Measurements from ENCODE around the gene UBN1.
"Not testable (repeated sequence)": the region's sequence is repeated elsewhere in the genome, so short reads cannot be mapped to it uniquely, and the experiment has no call there.

Gene UBN1

DNA sequence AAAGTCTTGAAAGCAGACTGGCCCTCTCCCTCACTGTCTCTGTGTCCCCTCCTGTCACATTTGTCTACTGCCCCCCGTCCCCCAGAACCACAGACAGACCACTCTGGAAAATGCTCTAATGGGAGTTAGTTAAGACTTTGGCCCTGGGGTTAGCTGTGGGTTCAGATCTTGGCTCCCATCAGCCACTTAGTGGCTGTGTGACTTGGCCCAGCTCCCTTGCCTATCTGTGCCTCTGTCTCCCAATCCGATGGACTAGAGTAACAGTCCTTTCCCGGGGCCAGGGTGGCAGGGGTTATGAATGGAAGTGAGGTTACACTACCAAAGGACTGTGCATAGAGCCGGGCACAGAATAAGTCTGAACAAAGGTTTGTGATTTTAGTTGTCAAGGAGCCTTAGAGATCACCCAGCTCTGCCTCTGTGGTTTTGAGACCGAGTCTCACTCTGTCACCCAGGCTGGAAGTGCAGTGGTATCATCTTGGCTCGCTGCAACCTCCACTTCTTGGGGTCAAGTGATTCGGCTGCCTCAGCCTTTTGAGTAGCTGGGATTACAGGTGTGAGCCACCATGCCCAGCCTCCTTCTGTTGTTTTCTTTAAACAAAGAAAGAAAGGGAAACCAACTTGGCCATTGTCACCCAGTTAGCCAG, 66.0 kb downstream of the UBN1 start:
- no peak for DNase-seq

DNA sequence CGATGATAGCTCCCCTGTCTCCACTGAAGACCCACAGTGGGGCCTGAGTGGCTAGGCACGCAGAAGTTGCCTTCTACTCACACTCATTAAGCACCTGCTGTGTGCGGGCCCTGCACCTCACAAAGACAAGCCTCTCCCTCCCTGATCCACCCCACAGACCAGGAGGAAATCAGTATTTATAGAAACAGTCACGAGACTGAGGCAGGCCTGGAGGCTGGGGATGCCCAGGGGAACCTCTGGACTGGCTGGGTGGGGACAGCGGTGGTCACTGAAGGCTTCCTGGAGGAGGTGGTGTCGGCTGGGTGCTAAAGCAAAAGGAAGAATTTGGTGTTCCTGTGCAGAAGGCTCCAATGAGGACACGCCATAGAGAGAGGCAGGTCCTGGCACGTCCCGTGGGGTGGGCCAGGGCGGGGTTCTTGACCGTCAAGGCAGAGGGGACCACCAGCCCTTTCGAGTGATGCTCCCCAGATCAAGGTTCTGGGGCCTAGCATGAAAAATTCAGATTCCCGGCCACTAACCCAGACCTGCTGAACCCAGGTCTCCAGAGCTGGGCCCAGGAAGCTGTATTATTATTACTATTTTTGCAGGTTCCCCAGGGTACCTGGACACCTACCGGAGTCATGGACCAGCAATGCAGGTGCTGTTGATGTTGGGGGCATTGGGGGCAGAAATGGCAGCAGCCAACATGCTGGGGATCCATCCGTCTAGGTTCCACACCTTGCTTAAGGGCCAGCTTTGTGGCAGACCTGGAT, 66.7 kb downstream of the UBN1 start:
- DNase-seq = no peak

DNA sequence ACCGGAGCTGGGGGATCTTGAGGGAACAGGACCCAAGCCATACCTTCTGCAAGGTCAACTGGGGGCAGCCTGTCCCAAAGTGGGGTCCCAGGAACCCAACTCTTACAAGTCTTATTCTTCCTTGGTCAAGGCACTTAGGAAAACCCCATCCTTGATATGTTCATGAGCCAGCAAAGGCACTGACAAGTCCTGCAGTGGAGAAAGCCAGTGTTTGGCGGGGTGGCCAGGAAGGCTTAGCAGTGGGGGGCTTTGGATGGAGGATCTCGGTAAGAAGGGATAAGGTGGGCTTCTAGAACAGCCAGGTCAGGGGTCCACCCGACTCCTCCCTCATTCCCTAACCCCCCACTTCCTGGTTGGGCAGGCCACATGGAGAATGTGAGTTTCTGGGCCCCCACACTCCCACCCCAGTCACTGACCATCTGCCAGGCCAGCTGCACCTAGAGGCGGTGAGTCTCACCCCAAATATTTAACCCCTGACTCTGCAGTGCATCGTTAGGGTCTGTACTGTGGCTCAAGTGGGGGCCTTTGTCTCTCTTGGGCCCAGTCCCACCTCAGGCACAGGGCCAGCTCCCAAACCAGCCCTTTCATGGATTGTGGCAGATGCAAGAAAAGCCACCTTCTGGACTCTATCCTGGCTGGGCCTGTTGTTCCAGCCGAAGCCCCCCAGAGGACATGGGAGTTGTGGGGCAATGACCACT, 67.4 kb downstream of the UBN1 start:
- no peak for DNase-seq

DNA sequence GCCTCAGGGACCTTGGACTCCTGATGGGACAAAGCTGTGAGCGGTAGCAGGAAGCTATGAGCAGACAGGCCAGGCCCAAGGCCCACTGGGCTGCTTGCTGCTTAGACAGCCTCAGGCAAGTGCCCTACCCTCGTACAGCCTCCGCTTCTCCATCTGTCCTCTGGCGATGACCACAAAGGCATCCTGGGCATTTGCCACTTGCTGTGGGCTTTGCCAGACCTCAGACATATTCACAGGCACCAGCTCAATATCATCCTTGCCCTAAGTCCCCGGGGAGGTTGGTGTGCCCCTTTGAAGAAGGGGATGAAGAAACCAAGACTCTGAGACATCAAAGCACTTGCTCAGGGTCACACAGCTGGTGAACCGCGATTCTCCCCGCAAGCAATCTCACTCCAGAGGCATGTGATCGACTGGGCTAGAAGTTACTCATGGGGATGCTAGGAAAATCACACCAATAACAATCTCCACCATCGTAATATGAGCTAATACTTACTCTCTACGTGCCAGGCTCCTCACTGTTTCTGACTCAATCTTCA, 68.0 kb downstream of the UBN1 start:
- DNase-seq = no peak

DNA sequence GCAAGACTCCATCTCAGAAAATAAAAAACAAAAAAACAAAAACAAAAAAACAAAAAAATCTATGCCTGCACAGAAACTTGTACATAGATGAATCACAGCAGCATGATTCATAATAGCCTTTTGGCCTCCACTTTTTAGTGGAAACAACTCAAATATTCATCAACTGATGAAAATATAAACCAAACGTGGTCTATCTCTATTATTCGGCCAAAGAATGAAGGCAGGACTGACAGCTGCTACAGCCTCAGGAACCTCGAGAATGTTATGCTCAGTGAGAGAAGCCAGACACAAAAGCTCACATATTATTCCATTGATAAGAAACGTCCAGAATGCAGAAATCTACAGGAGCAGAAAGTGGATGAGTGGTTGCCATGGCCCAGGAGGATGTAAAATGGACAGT, 69.8 kb downstream of the UBN1 start:
- no peak for DNase-seq

DNA sequence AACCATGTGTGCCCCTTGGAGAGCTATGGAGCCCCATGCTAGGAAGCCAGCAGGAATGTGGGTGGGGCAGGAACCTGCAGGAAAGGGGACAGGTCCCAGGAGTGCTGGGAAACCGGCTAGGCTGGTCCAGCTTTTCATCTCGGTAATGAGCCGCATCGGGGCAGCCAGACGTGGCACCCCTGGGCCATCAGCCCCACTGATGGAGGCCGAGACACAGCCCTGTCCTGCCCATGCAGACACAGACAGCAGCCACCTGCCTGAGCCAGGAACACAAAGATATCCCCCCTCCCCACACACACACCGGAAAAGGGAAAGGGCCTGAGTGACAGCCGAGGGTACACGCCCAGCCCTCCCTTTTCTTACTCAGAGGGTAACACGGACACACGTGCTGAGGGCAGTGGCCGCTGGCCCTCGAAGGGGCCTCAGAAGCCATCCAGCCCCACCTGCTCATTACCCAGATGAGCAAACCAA, 71.5 kb downstream of the UBN1 start:
- DNase-seq = no peak

DNA sequence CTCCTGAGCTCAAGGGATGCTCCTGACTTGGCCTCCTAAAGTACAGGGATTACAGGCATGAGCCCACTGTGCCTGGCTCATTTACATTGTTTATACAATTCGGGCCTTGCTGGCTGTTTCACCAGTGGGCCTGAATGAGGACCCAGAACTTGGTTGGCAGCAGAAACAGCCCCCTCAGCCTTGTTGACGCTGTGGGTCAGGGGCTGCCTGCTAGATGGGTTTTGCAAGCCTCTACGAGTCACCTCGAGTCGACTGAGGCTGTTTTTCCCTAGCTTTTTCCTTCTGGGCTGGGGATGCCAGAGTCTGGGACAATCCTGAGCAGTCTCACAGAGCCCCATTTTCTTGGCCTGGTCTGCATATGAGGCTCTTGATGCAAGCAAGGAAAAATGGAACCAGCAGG, 73.5 kb downstream of the UBN1 start:
- DNase-seq = no peak

DNA sequence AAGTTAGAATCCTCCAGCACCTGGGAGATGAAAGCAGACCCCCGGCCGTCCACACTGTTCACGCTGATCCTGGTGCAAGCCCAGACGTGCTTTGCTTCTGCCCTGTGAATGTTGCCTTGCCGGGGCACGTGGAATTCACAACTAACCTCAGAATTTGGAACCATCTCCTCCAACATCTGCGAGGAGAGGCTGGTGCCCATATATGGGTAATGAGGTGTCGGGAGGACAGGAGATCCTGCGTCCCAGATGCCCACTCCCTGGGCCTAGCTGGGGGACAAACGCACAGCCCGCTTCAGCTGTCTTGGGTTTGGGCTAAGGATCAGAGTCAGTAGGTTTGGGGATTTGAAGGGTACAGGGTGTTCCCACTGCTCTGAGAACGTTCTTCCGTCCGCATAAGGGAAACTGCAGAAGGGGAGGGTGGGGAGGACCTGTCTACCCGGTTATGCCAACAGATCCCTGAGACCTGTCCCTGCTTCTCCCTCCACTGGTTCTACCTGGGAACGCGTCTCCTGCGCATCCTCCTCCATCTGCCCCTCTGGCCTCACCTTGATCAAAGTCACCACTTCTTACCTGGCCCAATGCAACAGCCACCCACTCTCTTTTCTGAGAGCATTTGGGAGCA, 75.6 kb downstream of the UBN1 start:
- peak; percentile 13 for DNase-seq

DNA sequence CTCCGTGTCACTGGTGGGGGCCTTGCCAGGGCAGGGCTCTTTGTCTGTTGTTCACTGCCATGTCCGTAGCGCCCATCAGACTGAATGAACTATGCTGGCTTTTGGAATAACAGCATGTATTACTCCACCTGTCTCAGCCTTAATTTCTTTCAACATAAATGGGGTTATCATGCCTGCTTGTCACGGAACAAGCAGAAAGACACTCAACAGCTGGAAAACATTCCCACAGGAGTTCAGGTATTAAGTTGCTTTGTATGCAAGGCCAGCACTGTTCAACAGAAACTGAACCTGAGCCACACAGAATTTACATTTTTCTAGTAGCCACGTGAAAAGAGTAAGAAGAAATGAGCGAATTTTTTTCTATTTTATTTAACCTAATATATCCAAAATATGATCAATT, 76.6 kb downstream of the UBN1 start:
- no peak for DNase-seq

DNA sequence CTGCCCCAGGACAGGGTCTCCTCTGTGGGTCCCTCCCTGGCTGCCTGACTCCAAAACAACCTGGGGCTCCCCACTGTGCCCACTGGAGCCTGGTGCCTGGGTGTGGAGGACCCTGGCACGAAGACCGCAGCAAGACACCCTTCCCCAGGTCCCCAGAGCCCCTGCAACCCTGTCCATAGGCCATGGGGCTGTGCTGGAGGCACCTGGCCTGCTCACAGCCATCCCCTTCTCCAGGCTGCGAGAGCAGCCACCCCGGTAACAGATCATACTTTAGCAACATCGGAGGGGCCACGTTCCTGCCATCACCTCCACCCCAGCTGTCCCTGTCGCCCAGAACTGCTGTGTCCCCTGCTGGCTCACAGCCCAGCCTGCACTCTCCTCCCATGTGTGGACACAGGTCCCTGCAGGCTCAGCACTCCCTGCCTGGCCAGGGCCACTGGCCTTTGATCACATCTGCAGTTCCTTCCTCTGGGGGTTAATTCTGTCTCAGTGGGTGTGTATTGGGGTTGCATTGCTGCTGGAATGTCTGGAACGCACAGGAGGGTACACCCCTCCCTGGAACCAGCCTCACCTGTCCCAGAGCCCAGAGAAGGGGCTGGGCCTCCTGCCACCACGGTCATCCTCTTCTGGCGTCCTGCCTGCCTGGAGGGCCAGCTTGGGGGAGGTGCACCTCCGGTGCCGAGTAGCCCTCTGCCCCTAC, 77.5 kb downstream of the UBN1 start:
- no peak for DNase-seq

DNA sequence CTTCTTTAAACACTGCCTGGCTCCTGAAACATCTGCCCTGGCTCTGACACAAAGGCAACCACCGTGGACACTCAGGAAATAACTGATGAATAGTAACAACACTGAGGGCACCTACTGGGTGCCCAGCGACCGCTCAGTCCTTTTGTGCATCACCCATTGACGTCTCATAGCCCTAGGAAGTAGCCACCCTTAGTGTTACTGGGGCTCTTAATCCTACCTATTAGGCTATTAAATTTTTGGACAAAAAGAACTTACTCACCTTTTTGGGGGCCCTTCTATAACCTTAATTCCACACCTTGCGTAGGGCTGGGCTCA, 78.0 kb downstream of the UBN1 start:
- DNase-seq = no peak

DNA sequence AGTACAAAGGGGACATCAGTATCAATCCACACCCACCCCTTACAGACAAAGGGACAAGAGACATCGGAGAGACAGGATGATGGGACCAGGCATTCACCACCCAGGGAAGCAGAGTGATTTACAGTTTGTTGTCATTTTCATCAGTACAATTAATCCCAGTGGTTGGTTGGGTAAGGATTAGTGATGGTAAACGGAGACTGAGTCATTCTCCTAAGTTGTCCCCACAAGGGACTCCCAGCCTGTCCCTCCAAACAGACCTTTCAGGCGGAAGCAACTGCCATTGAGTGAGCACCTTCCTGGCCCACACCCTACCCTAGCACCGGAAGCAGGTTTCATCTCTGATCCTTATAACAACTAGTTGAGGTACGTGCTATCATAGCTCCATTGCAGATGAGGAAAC, 78.5 kb downstream of the UBN1 start:
- DNase-seq = no peak

DNA sequence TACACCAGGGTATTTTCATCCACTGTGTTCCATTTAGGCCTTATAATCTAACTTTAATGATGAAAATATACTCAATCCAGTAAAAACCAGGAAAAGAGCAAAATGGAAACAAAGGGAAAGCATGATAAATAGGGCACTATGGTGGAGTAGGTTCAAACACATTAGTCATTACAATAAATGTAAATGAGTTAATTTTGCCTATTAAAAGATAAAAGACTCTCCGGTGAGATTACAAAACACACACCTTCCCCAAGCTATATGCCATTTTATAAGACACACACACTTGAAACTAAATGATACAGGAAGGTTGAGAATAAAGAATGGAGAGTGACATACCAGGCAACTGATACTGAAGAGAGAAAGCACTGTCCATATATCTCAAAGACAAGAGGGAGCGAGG, 79.6 kb downstream of the UBN1 start:
- no peak for DNase-seq

DNA sequence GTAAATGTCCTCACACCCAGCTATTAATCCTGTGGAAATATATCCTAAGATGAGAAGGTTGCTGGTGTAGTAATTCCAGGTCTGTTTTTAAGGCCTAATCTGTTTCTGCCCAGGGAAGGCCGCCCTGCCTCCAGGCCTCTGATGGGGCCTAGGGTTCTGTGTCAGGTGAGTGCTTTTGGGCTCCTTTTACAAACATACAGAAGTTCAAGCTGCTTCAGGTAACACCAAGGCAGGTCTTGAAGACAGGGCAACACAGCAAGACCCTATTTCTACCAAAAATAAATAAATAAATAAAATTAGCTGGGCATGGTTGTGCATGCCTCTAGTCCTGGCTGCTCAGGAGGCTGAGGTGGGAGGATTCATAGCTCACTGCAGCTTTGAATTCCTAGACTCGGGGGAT, 80.4 kb downstream of the UBN1 start:
- no peak for DNase-seq

DNA sequence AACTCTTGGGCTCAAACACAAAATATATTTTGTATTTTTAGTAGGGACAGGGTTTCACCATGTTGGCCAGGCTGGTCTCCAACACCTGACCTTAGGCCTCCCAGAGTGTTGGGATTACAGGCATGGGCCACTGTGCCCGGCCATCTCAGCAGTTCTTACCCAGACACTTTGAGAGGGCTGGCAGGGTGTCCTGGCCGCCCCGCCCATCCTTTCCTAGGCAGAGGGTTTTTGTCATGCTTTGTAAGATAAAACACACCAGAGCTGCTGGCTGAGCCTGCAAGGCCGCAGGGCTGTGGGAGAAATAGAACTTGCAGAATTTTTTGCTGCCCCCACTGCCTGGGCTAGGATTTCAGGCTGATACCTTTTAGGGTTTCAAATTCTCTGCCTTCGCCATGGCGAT, 80.9 kb downstream of the UBN1 start:
- DNase-seq = no peak

DNA sequence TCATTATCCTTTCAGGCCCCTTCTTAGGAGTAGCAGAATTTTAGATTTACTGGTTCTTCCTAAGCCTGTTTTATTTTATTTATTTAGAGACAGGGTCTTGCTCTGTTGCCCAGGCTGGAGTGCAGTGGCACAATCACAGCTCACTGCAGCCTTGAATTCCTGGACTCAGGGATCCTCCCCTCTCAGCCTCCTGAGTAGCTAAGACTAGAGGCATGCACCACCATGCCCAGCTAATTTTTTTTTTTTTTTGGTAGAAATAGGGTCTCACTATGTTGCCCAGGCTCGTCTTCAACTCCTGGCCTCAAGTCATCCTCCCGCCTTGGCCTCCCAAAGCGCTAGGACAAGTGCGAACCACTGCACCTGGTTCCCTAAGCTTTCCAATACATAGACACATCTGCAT, 82.3 kb downstream of the UBN1 start:
- not testable (repeated sequence) for DNase-seq

DNA sequence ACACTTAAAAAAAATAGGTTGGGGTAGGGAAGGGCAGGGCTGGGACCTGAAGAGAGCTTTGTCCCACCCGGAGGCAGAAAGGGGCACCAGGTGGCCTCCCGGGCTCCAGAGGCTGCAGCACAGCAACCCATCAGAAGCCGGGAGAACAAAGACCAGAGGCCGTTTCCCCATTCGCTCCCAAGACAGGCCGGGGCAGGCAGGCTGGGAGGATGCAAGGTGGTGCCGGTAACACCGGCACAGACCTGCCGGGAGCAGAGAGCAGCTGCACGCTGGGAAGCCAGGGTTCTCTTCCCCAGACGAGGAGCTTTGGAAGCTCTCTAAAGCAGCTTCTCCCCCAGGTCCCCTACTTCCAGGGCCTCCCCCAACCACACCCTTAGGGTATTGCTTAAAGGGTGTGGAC, 84.1 kb downstream of the UBN1 start:
- no peak for DNase-seq
